Uterus (tissue), 4 donors: Measurements from ENCODE around the gene NR3C2. TPM values are rescaled to one million over a fixed set of nuclear protein-coding genes. Genes with fewer than 3 reads are reported as not detected.

Source experiments
- DNase-seq, 2 donors: peaks; one replicate each; pipeline ENCODE4 v3.0.0-alpha.2; 2019 to 2020
- H3K27ac ChIP-seq, 2 donors: fragments of 200-600 bp; sonication (generic); 1 replicate in 1 of 2; 2 replicates in 1 of 2; pipeline ENCODE4 v1.5.1; 2016 to 2018
- H3K27me3 ChIP-seq, 2 donors: fragments of 200-600 bp; sonication (generic); one replicate each; pipeline ENCODE4 v1.5.1; 2018 to 2019; ENCODE audit warnings: control low read depth in 1 of 2
- H3K36me3 ChIP-seq, 2 donors: fragments of 200-600 bp; sonication (generic); one replicate each; pipeline ENCODE4 v1.5.1; 2019; ENCODE audit warnings: control low read depth in 1 of 2
- H3K4me1 ChIP-seq, 2 donors: fragments of 200-600 bp; sonication (generic); one replicate each; pipeline ENCODE4 v1.5.1; 2018 to 2019; ENCODE audit warnings: control low read depth in 1 of 2
- H3K4me3 ChIP-seq, 2 donors: fragments of 200-600 bp; sonication (generic); 1 replicate in 1 of 2; 2 replicates in 1 of 2; pipeline ENCODE4 v1.5.1; 2018 to 2019; ENCODE audit warnings: mild to moderate bottlenecking in 1 of 2
- H3K9me3 ChIP-seq, 2 donors: fragments of 200-600 bp; sonication (generic); one replicate each; pipeline ENCODE4 v1.5.1; 2019; ENCODE audit warnings: control low read depth in 1 of 2
- POLR2A ChIP-seq, 2 donors: fragments of 450-650 bp; IDR thresholded peaks; one replicate each; pipeline ENCODE4 v1.6.1; 2016; ENCODE audit warnings: antibody characterized with exemption in 2 of 2, mild to moderate bottlenecking in 1 of 2, moderate library complexity in 1 of 2
- intact Hi-C: fragments of 100-400 bp; cut with DNase I; formaldehyde crosslinking; loops from one replicate; pipeline ENCODE4 v1.15.1; 2023; ENCODE audit warnings: low total_unique reads
- total RNA-seq, 4 donors: library from RNA; depleted of rRNA in 3 of 4; stranded (reverse); fragments of >200 nt in 3 of 4; gene quantifications; one replicate each; pipeline versions ENCODE4 v1.1.0 to v1.2.4, GENCODE V29; 2014 to 2023
- TF ChIP-seq, protein P1 (sequence below), 4 experiments: fragments of 200-600 bp in 2 of 4; fragments of 450-650 bp in 2 of 4; sonication (generic) in 2 of 4; IDR thresholded peaks; one replicate each; pipeline ENCODE4 v1.5.1; 2016 to 2019; ENCODE audit warnings: antibody characterized with exemption in 4 of 4, mild to moderate bottlenecking in 2 of 4, moderate library complexity in 1 of 4
- donor health status: DM: yes; HTN: yes; CAD: no.

NR3C2 gene
- total RNA-seq, 4 donors from 2014 or later = 10.0 to 46.7 (median 12.5) TPM

GRCh38 chr4:148315049-148315448 lies 127.2 kb downstream of the NR3C2 start:
- no peak for DNase-seq
- TF ChIP-seq, protein P1, sequence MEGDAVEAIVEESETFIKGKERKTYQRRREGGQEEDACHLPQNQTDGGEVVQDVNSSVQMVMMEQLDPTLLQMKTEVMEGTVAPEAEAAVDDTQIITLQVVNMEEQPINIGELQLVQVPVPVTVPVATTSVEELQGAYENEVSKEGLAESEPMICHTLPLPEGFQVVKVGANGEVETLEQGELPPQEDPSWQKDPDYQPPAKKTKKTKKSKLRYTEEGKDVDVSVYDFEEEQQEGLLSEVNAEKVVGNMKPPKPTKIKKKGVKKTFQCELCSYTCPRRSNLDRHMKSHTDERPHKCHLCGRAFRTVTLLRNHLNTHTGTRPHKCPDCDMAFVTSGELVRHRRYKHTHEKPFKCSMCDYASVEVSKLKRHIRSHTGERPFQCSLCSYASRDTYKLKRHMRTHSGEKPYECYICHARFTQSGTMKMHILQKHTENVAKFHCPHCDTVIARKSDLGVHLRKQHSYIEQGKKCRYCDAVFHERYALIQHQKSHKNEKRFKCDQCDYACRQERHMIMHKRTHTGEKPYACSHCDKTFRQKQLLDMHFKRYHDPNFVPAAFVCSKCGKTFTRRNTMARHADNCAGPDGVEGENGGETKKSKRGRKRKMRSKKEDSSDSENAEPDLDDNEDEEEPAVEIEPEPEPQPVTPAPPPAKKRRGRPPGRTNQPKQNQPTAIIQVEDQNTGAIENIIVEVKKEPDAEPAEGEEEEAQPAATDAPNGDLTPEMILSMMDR (IDR thresholded peaks at IDR 0.05) = no peak
- TF ChIP-seq POLR2A (IDR thresholded peaks at IDR 0.05) = no peak
- Histone ChIP-seq H3K4me3 (no peak overlapping the region), H3K27ac (no peak overlapping the region), H3K4me1 (no peaks in the 10 kb centered on the region), H3K27me3 (no peaks in the 10 kb centered on the region), H3K9me3 (no peaks in the 10 kb centered on the region), H3K36me3 (no peaks in the 10 kb centered on the region)
- intact Hi-C loops = no loop called here

DNA sequence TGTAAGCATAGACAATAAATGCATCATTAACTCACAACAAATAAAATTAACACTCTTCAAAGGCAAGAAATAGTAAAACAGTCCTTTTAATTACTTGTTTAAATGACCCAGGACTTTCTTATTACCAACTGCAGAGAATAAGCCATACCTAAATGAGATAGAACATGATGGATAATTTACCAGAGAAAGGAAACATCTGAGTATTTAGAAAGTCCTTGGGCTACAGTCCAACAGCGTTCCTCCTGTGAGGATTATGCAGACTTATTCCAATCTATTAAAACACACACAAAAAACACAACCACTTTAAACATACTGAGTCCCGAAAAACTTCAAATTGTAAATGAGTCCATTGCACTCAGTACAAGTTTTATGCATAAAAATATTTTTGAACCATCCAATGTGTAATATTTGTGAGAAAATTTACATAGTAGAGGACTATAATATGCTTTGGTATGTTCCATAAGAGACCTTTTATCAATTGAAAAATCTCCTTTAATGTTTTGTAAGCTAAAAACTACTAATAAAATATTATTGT lies 129.2 kb downstream of the NR3C2 start:
- Histone ChIP-seq H3K4me1 (no peaks in the 10 kb centered on the region), H3K27me3 (no peaks in the 10 kb centered on the region), H3K27ac (no peak overlapping the region), H3K4me3 (no peak overlapping the region), H3K9me3 (no peaks in the 10 kb centered on the region), H3K36me3 (no peaks in the 10 kb centered on the region)
- intact Hi-C loops = no loop called here
- TF ChIP-seq POLR2A (IDR thresholded peaks at IDR 0.05) = no peak
- TF ChIP-seq, protein P1 (IDR thresholded peaks at IDR 0.05) = no peak
- DNase-seq = no peak

- Histone ChIP-seq H3K4me1 (no peaks in the 10 kb centered on the region), H3K4me3 (no peak overlapping the region), H3K27ac (no peak overlapping the region), H3K27me3 (no peaks in the 10 kb centered on the region), H3K36me3 (no peaks in the 10 kb centered on the region), H3K9me3 (no peaks in the 10 kb centered on the region)
- TF ChIP-seq POLR2A (IDR thresholded peaks at IDR 0.05) = no peak
- TF ChIP-seq, protein P1 (IDR thresholded peaks at IDR 0.05) = no peak
- intact Hi-C loops = no loop called here
- DNase-seq = no peak
Observed at GRCh38 chr4:148311526-148311925, 130.7 kb downstream of the NR3C2 start.

DNA sequence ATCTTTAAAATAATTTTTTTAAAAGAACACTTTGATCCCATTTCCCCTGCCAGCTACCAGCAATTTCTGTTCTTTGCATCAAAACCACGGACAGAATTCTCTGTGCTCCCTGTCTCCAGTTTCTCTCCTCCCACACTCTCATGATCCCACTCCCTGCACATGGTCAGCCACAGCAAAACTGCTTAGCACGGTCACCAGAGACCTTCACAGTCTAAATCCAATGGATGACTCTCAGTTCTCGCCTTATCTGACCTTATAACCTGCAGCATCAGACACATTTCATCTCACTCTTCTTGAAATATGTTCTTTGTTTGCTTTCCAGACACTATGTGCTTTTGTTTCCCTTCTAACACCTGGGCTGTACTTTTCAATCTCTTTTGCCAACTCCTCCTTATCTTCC lies 131.5 kb downstream of the NR3C2 start:
- Histone ChIP-seq H3K4me1 (no peaks in the 10 kb centered on the region), H3K4me3 (no peak overlapping the region), H3K36me3 (no peaks in the 10 kb centered on the region), H3K27ac (no peak overlapping the region), H3K9me3 (no peaks in the 10 kb centered on the region), H3K27me3 (no peaks in the 10 kb centered on the region)
- DNase-seq = no peak
- intact Hi-C loops = no loop called here
- TF ChIP-seq, protein P1 (IDR thresholded peaks at IDR 0.05) = no peak
- TF ChIP-seq POLR2A (IDR thresholded peaks at IDR 0.05) = no peak

GRCh38 chr4:148305751-148306150 lies 136.5 kb downstream of the NR3C2 start:
- Histone ChIP-seq H3K27ac (no peak overlapping the region), H3K4me3 (no peak overlapping the region), H3K36me3 (no peaks in the 10 kb centered on the region), H3K27me3 (no peaks in the 10 kb centered on the region), H3K4me1 (no peaks in the 10 kb centered on the region), H3K9me3 (no peaks in the 10 kb centered on the region)
- DNase-seq = no peak
- no peak for TF ChIP-seq POLR2A (IDR thresholded peaks at IDR 0.05)
- TF ChIP-seq, protein P1 (IDR thresholded peaks at IDR 0.05) = no peak
- intact Hi-C loops = no loop called here
